GM18909 (cell line): ENCODE results near the gene C2CD3.
"Not testable (repeated sequence)": the region's sequence is repeated elsewhere in the genome, so short reads cannot be mapped to it uniquely, and the experiment has no call there.

Experiments
- ATAC-seq: cut with Tn5 transposase; IDR thresholded peaks from one replicate; pipeline ENCODE4 v1.9.1; 2021; ENCODE audit warnings: mild to moderate bottlenecking; ENCODE audit not compliant: unreplicated experiment, poor library complexity

Gene C2CD3

DNA sequence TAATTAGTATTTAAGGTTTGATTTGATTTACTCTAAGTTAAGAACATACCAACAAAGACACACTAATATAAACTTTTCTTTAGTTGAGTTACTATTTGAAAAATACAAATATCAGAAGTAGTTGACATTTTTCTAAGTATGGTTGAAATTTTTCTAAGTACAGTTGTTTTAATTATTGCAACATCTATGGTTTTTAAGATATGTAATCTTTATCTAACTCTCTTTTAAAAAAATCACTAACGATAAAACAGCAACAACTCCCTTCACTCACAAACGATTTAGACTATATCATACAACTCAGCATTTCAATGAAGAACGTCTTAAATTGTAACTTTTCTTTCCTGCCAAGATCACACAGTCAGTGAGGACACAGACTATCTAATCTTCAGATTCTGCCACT, 2.0 kb downstream of the C2CD3 start:
- no peak for ATAC-seq

- ATAC-seq = no peak
These were observed 7.9 kb downstream of the C2CD3 start for GRCh38 chr11:74162681-74163467.

DNA sequence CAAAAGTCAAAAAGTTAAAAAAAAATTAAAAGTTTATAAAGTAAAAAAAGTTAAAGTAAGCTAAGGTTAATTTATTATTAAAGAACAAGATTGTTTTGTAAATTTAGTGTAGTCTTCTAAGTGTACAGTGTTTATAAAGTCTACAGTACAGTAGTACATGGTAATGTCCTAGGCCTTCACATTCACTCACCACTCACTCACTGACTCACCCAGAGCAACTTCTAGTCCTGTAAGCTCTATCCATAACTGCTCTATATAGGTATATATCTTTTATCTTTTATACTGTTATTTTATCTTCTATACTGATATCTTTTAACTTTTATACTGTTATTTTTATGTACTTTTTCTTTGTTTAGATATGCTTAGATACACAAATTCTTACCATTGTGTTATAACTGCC, 11.2 kb downstream of the C2CD3 start:
- no peak for ATAC-seq

GRCh38 chr11:74157169-74157568, 13.6 kb downstream of the C2CD3 start:
- no peak for ATAC-seq

- no peak for ATAC-seq
These were observed 16.1 kb downstream of the C2CD3 start for GRCh38 chr11:74154620-74155281.

- no peak for ATAC-seq
These were observed 17.6 kb downstream of the C2CD3 start for GRCh38 chr11:74153224-74153623.

DNA sequence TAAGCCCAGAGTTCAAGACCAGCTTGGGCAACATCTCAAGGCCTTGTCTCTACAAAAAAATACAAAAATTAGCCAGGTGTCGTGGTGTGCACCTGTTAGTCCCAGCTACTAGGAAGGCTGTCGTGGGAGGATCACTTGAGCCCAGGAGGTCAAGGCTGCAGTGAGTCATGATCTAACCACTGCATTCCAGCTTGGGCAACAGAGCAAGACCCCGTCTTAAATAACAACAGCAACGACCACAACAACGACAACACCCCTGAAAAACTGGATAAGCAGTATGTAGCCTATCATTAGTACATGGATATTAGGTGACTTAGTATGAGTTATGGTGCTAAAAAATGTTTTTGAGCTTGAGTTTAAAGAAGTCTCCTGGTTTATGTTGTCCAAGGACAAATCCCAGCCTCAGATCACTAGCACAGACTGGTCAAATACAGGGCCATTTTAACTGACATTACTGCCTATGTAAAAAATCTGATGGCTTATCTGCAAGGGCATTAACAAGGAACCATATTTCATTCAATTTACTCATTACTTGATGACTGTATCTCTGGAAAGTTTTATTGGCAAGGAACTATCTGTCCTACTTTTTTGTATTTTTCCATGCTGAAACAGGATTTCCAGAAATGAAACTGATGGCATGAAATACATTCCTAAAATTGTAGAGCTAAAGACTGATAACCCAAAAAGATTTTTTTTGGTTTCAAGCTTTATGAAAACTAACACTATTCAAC, 23.4 kb downstream of the C2CD3 start:
- no peak for ATAC-seq

DNA sequence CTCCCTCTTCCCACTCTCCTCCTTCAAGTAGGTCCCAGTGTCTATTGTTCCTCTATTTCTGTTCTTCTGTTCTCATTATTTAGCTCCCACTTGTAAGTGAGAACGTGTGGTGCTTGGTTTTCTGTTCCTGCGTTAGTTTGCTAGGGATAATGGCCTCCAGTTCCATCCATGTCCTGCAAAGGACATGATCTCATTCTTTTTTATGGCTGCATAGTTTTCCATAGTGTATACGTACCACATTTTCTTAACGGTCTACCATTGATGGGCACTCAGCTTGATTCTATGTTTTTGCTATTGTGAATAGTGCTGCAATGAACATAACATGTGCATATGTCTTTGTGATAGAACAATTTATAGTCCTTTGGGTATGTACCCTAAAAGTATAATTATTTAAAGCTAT, 26.2 kb downstream of the C2CD3 start:
- no peak for ATAC-seq

- ATAC-seq = no peak
These were observed 28.2 kb downstream of the C2CD3 start for GRCh38 chr11:74142624-74143023.

DNA sequence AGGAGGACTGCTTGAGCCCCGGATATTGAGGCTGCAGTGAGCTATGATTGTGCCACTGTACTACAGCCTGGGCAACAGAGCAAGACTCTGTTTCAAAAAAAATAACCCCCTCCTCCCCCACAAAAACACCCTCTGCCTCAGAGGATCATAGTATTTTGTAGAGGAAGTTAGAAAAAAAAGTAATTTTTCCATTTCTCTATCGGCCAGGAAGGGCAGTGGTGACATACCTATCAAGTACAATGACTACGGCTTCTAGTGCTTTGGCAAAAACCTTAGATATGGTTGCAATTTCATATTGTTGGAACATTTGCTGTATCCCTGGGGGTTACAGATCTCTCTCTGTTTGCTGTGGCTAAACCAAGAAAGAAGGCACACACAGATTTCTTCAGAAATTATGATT, 28.9 kb downstream of the C2CD3 start:
- no peak for ATAC-seq

GRCh38 chr11:74141241-74141695, 29.5 kb downstream of the C2CD3 start:
- no peak for ATAC-seq

DNA sequence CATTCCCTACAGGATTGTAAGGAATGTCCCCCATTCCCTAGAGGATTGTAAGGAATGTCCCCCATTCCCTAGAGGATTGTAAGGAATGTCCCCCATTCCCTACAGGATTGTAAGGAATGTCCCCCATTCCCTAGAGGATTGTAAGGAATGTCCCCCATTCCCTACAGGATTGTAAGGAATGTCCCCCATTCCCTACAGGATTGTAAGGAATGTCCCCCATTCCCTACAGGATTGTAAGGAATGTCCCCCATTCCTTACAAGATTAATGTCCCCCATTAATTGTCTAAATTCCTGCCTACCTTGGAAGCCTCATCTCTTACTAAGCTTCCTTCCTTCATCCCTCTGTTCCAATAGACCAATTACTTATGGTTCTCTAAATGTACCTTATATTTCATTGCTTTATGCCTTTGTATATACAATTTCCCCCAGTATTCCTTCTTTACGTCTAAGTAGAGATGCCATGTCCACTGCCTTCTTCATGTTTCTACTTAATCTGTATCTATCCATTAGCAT, 30.8 kb downstream of the C2CD3 start:
- not testable (repeated sequence) for ATAC-seq

DNA sequence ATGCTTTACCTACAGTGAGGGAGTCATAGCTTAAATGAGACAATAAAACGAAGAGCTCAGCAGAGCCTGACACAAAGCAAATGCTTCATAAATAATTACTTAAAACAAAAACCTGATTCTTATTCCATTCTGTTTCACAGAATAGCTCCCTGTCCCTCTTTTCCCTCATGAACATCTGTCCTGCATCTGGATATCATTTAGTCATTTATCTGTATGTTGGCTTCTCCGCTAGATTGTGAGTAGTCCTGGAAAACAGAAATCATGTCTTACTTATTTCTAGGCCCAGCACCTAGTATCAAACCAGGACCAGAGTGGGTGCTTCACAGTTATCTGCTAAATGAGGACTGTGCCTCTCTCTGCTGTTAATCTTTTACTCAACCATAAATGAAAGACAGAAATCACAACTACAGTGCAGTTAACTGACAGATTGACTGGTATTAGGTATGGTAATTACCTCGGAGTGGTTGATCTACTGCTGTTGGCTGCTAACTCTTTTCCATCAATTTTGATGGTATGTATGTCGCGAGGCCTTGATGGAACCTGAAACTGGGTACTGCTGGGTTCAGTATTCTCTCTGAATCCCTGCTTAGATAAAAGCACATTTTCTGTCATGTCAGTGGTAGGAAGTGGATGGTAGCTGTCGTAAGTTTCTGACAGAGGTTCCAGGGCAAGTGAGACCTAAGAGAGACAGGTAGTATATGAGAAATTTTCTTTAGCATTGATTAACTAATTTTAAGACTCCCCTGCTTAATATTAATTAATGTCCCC, 31.5 kb downstream of the C2CD3 start:
- ATAC-seq = no peak

DNA sequence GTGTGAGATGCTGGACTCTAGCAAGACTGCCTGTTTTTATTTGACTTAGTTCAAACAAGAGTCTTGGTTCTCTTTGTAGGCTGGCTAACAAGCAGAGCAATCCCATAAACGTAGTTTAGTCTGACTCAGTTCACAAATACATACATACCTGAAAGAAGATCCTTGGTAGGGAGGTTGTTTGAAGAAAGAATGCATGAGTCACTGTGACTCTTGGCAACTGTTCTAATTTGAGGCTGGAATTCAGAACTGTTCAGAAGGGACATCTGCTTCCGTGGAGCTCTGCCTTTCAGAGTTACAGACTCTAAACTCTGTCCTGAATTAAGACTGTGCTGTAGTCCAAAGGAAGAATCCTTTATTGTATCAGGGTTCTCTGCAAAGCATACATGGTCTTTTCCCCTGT, 32.2 kb downstream of the C2CD3 start:
- no peak for ATAC-seq

DNA sequence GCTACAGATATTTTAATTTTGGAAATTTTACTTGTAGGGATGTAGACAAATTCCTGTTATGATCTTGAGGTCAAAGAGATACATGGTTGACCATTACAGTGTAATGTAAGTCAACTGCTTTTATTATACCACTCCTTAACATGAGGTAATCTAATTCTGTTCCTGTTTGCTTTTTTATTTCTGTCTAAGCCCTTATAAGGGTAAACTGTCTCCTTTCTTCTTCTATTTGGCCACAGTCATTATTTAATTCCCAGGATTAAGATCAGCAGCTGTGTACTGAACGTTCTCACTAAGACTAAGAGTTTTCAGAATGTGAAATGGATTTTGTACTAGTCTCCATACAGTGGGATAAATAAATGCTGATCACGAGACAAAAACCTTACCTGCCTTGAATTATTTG, 32.8 kb downstream of the C2CD3 start:
- no peak for ATAC-seq

DNA sequence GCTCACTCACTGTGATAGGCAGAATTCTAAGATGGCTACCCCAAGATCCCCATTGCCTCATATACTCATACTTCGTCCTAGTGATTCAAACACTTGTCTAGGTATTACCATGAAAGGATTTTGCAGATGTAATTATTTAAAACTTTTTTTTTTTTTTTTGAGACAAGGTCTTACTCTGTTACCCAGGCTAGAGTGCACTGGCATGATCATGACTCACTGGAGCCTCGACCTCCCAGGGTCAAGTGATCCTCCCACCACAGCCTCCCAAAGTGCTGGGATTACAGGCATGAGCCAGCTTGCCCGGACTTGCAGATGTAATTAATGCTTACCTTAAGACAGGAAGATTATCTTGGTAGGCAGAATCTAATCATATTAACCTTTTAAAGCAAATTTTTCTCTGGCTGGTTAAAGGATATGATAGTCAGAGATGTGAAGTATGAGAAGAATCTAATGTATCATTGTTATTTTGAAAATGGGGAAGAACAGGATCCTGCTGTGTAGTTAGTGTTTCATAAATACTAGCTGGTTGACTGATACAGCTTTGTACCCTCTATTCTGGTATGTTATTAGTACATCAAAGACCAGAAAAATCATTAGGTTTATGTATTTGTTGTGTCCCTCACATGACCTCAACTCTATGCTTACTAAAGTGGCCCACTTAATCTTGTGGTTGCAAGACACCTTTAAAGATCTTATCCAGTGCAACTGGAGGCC, 35.5 kb downstream of the C2CD3 start:
- ATAC-seq = no peak

DNA sequence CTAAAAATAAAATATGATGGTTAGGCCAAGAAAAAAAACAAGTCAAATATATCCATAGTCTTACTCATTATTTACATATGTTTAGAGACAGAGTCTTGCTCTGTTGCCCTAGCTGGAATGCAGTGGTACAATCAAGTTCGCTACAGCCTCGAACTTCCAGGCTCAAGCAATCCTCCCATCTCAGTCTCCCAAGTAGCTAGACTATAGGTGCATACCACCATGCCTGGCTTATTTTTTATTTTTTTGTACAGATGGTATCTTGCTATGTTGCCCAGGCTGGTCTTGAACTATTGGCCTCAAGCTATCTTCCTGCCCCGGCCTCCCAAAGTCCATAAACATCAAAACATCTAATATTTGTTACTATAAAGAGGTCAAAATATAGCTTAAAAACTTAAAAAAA, 36.1 kb downstream of the C2CD3 start:
- no peak for ATAC-seq

GRCh38 chr11:74133436-74133835, 37.4 kb downstream of the C2CD3 start:
- ATAC-seq = no peak

GRCh38 chr11:74132833-74133232, 38.0 kb downstream of the C2CD3 start:
- ATAC-seq = no peak

DNA sequence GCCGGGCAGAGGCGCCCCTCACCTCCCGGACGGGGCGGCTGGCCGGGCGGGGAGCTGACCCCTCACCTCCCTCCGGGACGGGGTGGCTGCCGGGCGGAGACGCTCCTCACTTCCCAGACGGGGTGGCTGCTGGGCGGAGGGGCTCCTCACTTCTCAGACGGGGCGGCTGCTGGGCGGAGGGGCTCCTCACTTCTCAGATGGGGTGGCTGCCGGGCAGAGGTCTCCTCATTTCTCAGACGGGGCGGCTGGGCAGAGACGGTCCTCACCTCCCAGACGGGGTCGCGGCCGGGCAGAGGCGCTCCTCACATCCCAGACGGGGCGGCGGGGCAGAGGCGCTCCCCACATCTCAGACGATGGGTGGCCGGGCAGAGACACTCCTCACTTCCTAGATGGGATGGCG, 41.7 kb downstream of the C2CD3 start:
- not testable (repeated sequence) for ATAC-seq
